DMS153 (cell line): ENCODE measurements around the gene ADARB1.
A peak's percentile ranks its signal among the peaks of the same experiment; 100 is the strongest.
"Not testable (repeated sequence)": the region's sequence is repeated elsewhere in the genome, so short reads cannot be mapped to it uniquely, and the experiment has no call there.

ENCODE experiments used
- DNase-seq: peaks from one replicate; lab custom pipeline; 2025; lab: John Stamatoyannopoulos, UW

Gene ADARB1, protein sequence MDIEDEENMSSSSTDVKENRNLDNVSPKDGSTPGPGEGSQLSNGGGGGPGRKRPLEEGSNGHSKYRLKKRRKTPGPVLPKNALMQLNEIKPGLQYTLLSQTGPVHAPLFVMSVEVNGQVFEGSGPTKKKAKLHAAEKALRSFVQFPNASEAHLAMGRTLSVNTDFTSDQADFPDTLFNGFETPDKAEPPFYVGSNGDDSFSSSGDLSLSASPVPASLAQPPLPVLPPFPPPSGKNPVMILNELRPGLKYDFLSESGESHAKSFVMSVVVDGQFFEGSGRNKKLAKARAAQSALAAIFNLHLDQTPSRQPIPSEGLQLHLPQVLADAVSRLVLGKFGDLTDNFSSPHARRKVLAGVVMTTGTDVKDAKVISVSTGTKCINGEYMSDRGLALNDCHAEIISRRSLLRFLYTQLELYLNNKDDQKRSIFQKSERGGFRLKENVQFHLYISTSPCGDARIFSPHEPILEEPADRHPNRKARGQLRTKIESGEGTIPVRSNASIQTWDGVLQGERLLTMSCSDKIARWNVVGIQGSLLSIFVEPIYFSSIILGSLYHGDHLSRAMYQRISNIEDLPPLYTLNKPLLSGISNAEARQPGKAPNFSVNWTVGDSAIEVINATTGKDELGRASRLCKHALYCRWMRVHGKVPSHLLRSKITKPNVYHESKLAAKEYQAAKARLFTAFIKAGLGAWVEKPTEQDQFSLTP

DNA sequence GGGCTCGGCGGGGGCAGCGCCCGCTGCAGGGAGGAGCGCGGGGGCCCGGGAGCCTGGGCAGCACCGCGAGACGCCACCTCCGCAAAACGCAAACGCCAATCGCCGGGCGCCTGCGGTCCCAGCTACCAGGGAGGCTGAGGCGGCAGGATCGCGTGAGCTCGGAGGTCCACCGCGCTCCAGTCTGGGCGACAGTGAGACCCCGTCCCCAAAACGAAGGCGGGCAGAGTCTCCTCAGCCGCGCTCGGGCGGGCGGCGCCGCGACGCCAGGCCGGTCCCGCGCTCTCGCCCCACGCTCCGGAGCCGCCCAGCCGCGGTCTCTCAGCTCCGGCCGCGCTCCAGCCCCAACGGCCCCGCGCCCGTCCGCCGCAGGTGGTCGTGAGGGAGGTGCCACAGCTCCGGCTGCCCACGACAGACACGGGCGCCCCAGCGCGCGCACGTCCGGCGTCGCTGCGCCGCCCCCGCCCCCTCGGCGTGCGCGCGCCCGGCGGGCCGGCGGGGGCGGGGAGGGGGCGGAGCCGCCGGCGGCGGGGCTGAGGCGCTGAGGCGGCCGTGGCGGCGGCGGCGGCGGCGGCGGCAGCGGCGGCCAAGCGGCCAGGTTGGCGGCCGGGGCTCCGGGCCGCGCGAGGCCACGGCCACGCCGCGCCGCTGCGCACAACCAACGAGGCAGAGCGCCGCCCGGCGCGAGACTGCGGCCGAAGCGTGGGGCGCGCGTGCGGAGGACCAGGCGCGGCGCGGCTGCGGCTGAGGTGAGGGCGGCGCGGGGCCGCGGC lies at the start of gene ADARB1:
Gene ADARB1, plus strand, starts transcription at position 533 of the 770 bp plus-strand sequence. CDS start 97,077 bp downstream, outside the sequence.
- no peak for DNase-seq

DNA sequence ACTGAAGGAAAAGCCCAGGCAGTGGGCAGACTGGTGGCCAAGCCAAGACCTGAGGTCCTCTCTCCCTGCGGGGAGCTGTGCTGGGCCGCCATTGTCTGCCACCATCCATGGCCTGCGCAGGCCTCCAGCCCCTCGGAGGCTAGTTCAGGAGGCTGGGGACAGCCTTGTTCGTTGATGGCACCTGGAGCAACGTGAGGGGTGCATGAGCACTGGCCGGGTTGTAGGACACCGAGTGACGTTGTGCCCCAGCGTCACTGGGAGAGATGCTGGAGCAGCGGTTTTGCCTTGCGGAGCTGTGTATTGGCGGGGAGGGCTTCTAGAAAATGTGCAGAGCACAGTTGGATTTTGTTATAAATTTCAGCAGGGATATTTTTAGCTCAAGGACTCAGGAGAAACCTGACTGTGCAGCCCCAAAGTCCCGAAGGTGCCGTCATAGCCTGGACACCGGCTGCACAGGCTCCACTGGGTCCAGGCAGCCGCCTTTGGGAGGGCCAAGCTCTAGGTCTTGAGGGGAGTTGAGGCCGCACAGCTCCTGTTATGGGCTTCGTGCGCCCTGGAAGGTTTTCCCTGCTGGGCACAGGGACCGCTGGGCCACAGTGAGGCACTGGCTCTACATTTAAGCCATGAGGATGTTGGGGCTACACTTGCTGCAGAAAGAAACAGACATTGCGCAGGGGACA lies 48.2 kb upstream of the ADARB1 start:
- DNase-seq = no peak

DNA sequence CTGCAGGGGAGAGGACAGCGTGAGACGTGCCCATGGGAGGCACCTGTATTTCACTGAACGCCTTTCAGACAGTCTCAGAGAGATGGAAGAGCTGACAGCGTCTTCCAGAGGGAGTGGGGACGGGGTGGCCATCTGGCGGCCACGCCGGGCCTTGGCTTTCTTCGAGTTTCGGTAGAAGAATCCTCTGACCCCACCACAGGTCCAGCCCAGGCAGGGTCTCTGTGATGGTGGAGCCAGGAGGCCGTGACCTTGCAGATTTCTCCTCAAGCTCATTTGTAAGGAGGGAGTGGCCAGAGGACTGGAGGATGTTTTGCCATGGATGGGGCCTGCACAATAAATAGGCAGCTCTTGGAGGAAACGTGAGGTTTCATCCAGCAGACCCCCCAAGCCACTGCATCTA lies 47.6 kb upstream of the ADARB1 start:
- DNase-seq = no peak

DNA sequence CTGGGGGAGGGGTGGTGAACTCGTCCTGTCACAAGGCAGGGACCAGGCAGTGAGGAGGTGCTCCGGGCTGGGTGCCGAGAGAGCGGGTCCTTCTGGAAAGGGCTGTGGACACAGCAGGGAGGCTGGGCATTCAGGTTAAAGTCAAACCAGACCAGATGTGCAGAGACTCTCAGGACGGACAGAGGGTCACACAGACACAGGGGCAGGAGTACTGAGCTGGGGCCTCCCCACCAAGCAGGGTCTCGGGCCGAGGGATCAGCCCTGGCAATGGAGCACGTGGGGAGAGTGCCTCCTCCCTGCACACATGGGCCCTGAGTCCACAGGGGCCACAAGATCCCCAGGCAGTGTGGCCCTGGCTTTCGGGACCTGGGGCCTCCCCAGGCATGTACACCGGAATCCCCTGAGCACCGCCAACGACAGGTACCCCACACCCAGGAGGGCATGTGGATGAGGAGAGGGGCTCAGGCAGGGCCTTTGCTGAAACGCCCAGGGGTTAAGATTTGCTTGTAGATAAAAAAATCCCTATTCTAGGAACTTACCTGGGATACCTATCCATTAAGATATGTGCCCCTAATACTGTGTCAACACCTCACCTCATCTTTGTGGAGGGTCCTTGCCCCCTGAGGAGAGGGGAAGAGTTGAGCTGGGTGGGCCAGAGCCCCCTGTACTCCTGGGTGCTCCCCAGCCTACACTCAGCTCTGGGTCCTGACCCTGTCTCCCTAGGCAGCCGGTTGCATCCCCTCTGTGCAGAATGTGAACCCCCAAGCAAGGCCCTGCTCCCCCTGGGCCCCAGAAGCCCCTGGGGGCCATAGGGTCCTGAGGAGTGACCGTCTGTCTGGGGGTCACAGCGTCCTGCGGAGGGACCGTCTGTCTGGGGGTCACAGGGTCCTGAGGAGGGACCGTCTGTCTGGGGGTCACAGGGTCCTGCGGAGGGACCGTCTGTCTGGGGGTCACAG lies 46.9 kb upstream of the ADARB1 start:
- no peak for DNase-seq

DNA sequence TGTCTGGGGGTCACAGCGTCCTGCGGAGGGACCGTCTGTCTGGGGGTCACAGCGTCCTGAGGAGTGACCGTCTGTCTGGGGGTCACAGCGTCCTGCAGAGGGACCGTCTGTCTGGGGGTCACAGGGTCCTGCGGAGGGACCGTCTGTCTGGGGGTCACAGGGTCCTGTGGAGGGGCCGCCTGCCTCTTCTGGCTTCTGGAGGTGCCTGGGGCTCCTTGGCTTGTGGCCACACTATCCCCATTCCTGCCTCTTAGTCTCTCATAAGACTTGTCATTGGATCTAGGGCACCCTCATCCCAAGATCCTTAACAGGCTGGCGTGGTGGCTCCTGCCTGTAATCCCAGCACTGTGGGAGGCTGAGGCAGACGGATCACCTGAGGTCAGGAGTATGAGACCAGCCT lies 45.7 kb upstream of the ADARB1 start:
- not testable (repeated sequence) for DNase-seq

DNA sequence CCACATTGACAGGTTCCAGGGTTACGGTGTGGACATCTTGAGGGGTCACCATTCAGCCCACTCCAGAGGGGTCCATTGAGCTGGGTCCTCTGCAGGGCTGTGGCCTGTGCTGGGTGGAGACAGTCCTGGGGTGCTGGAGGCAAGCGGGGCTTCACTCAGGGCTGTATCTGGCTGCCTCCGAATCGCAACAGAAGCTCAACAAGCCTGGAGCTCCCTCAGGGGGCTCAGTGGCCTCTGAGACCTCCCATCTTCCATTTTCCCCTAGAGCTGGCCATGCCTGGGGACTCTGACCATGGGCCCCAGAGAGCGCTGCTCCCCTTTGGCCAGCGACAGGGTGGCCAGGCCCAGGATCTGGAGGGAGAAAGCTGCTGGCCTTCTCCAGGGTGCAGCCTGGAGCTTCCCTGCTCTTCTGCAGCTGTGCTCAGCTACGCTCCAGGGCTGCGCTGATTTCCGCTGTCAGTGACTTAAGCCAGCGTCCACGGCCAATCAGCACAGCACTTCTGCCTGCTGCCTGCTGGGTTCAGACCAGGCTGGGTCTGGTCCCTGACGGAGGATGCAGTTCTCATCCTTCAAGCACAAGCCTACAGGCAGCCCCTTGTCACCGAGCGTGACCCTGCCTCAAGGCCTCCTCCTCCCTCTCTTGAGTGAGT lies 45.0 kb upstream of the ADARB1 start:
- DNase-seq = peak; percentile 35

DNA sequence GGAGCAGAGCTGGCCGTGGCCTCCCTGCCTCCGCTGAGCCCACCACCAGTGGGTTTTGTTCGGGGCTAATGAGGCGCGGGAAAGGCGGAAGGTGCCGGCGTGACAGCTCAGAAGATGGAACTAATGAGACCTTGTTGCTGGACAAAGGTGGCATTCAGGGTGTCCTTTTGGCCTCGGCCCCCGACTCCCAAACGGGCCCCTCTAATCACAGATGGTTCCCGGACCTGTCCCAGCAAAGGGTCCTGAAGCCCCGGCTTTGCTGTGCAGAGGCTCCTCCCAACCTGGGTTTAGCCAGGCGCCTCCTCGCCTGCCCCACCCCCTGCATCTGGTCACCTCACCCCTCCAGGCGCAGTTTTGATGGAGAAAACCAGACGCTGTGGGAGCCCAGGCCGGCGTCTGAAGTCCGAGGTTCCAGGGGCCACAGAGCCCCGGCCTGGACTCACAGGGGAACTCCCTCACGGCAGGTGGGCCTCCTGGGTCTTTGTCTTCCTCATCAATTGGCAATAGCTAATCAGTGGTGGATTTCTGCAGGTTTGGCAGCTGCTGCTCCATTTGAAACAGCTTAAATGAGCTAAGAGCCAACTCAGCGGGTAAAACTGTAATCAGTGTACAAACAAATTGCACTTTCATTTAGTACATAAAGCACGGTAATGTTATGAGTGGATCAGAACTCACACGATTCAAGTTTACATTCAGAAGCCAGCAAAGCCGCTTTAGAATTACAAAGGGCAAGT lies 44.3 kb upstream of the ADARB1 start:
- DNase-seq = no peak

DNA sequence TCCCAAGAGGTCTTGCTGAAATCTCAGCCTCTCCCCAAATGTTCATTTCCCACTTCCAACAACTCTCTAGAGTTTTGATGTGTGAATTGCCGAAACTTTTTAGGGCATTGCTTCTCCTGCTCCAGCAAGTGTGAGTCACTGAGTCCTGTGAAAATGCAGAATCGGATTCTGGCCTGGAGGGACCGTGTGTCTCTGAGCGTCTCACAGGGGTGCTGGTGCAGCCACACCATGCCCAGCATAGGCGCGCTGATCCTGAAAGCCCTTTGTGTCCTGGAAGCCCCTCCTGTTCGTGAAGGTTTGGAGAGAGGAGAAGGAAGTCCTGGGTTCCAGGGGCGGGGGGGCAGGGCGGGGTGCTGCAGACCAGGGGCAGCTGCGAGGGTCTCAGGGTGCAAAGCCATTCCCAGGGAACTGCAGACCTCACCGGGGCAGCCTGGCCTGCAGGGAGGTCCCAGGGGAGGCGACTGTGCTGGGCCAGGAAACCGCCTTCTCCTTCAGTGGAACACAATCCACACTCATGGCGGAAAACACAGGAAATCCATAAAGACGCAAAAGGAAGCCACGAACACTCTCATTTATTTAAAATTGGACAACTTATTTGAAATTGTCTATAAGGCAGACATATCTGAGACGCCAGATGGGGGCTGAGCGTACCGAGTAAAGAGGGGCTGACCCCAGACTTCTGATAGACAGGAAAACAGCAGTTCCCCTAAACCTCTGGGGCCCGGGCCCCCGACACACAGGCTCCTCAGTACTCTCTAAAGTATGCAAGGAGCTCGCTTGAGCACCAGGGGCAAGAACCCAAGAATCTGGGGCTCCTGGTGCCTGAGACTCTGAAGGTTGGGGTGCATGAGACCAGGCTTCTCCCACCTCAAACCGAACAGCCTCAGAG lies 43.5 kb upstream of the ADARB1 start:
- no peak for DNase-seq

DNA sequence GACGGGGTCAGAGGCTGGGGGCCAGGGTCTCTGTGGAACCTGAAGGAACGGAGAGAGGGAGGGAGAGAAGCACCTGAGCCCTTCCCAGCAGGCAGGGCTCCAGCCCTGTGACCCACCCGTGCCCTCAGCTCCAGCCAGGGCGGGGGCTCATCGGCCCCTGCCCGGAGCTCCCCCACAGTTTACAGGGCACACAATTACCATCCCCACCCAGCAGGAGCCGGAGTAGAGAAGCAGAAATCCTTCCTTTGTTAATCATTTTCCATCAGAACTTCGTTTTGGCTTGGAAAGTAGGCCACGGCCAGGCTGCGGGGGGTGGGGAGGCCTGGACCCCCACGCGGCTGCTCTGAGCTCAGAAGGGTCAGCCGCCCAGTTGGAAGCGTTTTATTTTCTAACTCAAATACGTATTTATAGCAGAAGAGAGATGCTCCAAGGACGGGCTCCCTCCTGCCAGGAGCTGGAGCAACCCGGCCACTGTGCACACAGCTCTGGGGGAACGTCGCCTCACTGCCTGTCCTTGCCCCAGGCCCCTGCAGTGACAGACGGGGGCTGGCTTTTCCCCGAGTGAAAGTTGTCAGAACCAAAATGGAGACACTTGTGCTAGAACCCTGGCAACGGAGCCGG lies 42.7 kb upstream of the ADARB1 start:
- no peak for DNase-seq

DNA sequence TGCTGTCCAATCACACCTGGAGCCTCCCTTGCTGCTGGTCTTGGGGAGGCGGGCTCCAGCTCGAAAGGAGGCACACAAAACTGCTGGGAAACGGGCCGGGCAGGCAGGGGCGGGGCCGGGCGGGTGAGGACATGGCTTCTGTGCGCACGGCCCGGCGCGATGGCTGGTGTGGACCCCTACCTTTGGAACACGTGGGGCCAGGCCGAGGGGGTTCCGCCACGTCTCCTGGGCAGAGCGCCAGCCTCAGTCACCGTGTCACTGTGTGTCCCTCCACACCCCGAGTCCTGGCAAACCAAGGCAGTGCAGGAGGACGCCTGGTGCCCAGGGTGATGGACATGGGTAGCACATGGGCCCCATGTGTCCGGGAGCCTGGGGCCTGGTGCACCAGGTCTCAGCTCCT lies 42.0 kb upstream of the ADARB1 start:
- DNase-seq = no peak

DNA sequence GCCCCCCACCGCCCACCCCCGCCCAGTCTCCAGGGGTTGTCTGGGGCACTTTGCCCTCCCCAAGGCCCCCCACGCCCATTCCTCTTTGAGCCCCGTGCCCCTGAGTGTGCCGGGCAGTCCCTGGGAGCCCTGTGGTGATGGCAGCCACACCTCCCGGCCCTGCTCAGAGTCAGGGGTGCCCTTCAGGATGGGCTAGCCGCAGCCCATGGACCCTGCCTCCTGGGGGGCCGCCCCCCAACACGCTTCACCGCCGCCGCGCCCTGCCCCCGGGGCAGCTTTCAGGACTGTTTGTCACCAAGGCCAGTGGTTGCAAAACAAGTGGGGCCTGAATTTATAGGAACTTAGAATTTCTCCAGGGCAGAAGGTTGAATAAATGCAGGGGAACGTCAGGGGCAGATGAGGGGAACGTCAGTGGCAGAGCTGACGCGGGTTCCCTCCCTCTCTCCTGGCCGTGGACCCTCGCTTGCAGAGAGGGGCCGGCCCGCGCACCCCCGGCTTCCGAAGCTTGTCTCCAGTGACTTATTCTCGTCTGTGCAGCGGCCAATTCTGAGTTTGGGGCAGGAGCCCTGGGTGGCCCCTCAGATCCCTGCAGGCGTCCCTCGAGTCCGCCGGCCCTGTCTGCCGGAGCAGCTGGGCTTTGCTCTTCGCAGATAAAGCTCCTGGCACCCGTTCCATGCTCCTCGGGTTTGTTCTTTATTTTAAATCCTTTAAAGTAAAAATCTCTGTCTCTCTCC lies 41.2 kb upstream of the ADARB1 start:
- no peak for DNase-seq

DNA sequence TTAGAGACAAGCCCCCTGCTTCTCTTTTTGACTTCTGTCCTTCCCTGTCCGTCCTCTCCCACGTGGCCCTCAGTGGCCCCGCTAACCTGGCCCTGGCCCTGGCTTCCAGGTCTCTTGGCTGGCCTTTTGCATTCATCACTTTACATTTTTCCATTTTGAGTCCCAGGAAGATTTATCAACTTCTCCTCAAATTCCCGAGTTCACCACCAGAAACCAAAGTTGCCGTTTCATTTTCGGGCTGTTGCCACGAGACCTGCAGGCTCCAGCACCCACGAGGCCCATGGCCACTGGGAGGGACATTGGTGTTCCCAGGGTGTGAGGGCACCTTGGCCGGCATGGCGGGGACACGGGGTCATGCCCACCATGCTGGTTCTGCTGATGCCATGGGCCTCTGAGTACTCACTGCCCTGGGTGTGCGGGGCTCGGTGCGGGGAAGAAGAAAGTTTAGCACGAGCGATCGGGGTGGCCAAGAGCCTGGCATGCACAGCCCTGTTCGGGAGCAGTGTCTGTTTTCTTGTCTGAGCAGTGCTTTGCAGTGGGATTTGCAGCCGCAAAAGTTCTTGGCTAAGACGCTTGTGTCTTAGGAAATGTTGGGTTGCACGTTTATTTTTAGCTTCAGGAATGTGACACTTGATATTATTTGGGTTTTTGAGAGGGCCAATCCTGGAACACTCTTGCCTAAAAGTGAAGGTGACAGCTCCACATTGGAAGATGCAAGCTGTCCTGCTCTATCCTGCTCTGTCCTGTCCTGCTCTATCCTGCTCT lies 40.4 kb upstream of the ADARB1 start:
- DNase-seq = no peak

DNA sequence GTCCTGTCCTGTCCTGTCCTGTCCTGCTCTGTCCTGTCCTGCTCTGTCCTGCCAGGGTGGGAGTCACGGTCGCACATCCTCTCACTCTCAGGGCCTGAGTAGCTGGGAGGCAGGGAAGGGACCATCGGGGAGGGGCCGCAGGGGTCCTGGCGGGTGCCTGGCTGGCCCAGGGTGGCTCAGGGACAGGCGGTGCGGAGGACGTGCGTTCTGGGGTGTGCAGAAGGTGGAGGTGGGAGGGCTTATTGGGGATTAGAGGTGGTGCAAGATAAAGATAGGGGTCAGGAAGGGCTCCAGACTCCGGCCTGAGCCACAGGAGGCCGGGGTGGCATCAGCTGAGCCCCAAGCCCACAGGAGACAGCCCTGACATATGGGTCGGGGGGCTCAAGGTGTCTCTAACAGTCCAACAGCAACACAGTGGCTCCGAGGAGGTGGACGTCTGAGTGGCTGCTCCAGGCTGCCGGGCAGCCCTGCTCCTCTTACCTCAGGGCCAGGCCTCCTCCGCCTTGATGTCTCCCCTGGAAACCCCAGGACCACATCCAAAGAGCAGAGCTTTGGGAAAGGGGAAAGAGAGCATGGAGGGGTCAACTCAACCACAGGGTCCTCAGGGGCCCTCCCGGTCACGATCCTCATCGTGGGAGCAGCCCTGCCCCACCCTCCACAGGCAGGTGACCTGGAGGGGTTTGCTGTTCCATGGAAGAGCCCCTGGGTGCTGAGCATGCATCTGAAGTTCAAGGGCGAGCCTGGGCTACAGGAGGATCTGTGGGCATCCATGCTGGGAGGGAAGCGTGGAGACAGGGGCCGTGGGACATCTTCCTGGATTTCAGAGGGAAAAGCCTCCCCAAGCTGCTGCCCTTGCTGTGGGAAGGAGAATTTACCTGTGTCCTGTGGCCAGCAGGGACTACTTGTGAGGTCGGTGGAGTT lies 39.6 kb upstream of the ADARB1 start:
- no peak for DNase-seq

DNA sequence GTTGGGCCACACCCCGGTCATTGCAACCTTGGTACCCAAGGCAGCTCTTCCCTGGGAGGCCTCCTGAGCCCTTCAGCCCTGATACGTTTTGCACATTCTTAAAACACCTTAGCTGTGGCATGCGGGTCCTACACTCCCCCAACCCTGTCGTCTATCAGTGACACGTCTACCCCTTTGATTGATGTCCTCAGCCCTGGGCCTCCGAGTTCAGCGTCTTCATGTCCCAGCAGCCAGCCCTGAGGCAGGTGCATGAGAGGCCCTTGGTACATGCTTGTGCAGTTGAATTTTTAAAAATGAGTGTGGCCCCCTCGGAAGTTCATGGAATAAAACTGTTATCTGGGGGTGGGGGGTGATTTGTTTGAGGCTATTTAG lies 38.9 kb upstream of the ADARB1 start:
- no peak for DNase-seq

DNA sequence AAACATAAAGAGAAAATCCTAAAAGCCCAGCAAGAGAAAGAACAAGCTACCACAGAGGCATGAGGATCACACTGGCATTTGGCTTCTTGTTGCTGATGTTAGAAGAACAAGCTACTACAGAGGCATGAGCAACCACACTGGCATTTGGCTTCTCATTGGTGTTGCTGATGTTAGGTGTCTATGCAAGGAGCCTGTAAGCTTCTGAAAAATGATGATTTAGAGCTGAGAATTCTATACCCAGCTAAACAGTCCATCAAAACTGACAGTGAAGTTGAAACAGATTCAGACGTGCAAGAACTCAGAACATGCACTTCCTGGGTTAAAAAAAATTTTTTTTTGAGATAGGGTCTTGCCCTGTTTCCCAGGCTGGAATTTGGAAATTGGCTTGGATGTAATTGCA lies 37.8 kb upstream of the ADARB1 start:
- no peak for DNase-seq

DNA sequence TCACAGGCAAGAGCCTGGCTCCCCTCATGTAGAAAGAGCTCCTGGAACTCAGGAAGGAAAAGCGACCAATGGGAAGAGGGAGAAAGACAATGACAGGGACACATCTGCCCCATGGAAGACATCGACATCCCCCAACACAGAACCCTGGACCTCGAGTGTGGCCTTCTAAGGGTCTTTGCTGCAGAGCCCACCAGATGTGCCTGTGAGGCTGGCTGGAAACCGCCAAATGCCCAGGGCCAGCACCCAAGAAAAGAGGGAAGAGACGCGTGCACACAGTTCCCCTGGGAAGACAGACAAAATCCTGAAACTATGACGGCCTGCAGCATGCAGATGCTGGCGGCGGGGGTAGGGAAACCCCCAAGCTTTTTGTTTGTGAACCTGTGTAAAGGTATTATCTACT lies 36.4 kb upstream of the ADARB1 start:
- no peak for DNase-seq
